B cell (primary cell): ENCODE data around the gene RAP1GDS1. TPM values are rescaled to one million over a fixed set of nuclear protein-coding genes. Genes with fewer than 3 reads are reported as not detected.

Source experiments
- ATAC-seq: fragments of 200-7000 bp; cut with Tn5 transposase; one replicate; pipeline ENCODE4 v1.10.0; 2021; ENCODE audit warnings: low read depth, mild to moderate bottlenecking, moderate number of reproducible peaks, moderate library complexity
- CTCF ChIA-PET: fragments of 350-600 bp; sonication (Branson Sonifier 250); formaldehyde crosslinking; loops from one replicate; lab custom pipeline; 2021; ENCODE audit warnings: antibody characterized with exemption, inconsistent platforms; lab: Charles Lee
- POLR2A ChIA-PET: fragments of 350-600 bp; sonication (Branson Sonifier 250); formaldehyde crosslinking; loops from one replicate; lab custom pipeline; 2021; ENCODE audit warnings: antibody characterized with exemption; lab: Charles Lee
- DNase-seq: peaks from one replicate; pipeline ENCODE4 v3.0.0; 2013
- H2AFZ ChIP-seq: 2 replicates; pipeline ENCODE4 v1.6.1; 2012; ENCODE audit warnings: mild to moderate bottlenecking, low read depth, low read length; ENCODE audit not compliant: insufficient read depth, poor library complexity, severe bottlenecking
- H3K27ac ChIP-seq, 2 donors: 1 replicate in 1 of 2; 2 replicates in 1 of 2; pipeline ENCODE4 v1.5.1; 2012 to 2013; ENCODE audit warnings: low read length in 2 of 2, mild to moderate bottlenecking in 2 of 2, moderate library complexity in 1 of 2
- H3K27me3 ChIP-seq, 4 experiments: fragments of 200-600 bp in 1 of 4; sonication (generic) in 1 of 4; replicated peaks in 1 of 4; 1 replicate in 2 of 4; 2 replicates in 2 of 4; pipeline versions ENCODE4 v1.6.1 to v1.7.0; 2013 to 2016; ENCODE audit warnings: low read length in 3 of 4, mild to moderate bottlenecking in 2 of 4, mixed read lengths in 1 of 4, moderate library complexity in 1 of 4; ENCODE audit not compliant: insufficient read depth in 4 of 4, control insufficient read depth in 3 of 4; ENCODE audit errors: control extremely low read depth in 1 of 4
- H3K36me3 ChIP-seq, 2 experiments: replicated peaks in 1 of 2; 1 replicate in 1 of 2; 2 replicates in 1 of 2; pipeline versions ENCODE4 v1.6.1 to v1.7.1; 2013; ENCODE audit warnings: low read length in 1 of 2; ENCODE audit not compliant: insufficient read depth in 2 of 2, control insufficient read depth in 1 of 2; ENCODE audit errors: control extremely low read depth in 1 of 2, extremely low read depth in 1 of 2
- H3K4me1 ChIP-seq, 2 donors: fragments of 200-600 bp in 1 of 2; sonication (generic) in 1 of 2; 1 replicate in 1 of 2; 2 replicates in 1 of 2; pipeline versions ENCODE4 v1.5.1 to v1.6.1; 2013 to 2017; ENCODE audit warnings: low read length in 2 of 2; ENCODE audit not compliant: control insufficient read depth in 2 of 2, insufficient read depth in 2 of 2
- H3K4me2 ChIP-seq: replicated peaks from 2 replicates; pipeline ENCODE3; 2012; ENCODE audit warnings: mild to moderate bottlenecking, low read depth, low read length; ENCODE audit not compliant: poor library complexity, severe bottlenecking
- H3K4me3 ChIP-seq, 5 experiments: fragments of 200-600 bp in 1 of 5; sonication (generic) in 1 of 5; 1 replicate in 3 of 5; 2 replicates in 2 of 5; pipeline versions ENCODE4 v1.5.1 to v1.7.0; 2011 to 2016; ENCODE audit warnings: low read length in 4 of 5, mild to moderate bottlenecking in 4 of 5, low read depth in 2 of 5, control low read depth in 1 of 5, moderate library complexity in 1 of 5; ENCODE audit not compliant: insufficient read depth in 1 of 5; ENCODE audit errors: control extremely low read depth in 1 of 5, extremely low read depth in 1 of 5
- H3K79me2 ChIP-seq: fragments of 200-600 bp; sonication (generic); one replicate; pipeline ENCODE4 v1.6.0; 2016; ENCODE audit warnings: low read length; ENCODE audit not compliant: control insufficient read depth, insufficient read depth
- H3K9ac ChIP-seq: fragments of 200-600 bp; sonication (generic); 2 replicates; pipeline ENCODE4 v1.6.1; 2017; ENCODE audit warnings: mild to moderate bottlenecking, low read length, moderate library complexity
- H3K9me3 ChIP-seq, 3 donors: one replicate each; pipeline versions ENCODE4 v1.6.1 to v1.7.1; 2013; ENCODE audit warnings: low read length in 2 of 3; ENCODE audit not compliant: control insufficient read depth in 2 of 3, insufficient read depth in 1 of 3; ENCODE audit errors: control extremely low read depth in 1 of 3
- H4K20me1 ChIP-seq: 2 replicates; pipeline ENCODE4 v1.6.0; 2012; ENCODE audit warnings: mild to moderate bottlenecking, low read length; ENCODE audit not compliant: insufficient read depth, control insufficient read depth, poor library complexity, severe bottlenecking
- H3K27ac Mint-ChIP-seq: one replicate; pipeline ENCODE4 v1.8.0; 2021; ENCODE audit warnings: mixed read lengths
- H3K27me3 Mint-ChIP-seq: one replicate; pipeline ENCODE4 v1.8.0; 2021; ENCODE audit warnings: mixed read lengths
- H3K4me1 Mint-ChIP-seq: one replicate; pipeline ENCODE4 v1.8.0; 2021; ENCODE audit warnings: mixed read lengths
- H3K4me3 Mint-ChIP-seq: one replicate; pipeline ENCODE4 v1.8.0; 2021; ENCODE audit warnings: mixed read lengths
- H3K9me3 Mint-ChIP-seq: one replicate; pipeline ENCODE4 v1.8.0; 2022; ENCODE audit warnings: mixed read lengths; ENCODE audit not compliant: insufficient read depth
- CTCF ChIP-seq: fragments of 200-600 bp; IDR thresholded peaks from one replicate; pipeline ENCODE4 v1.8.0; 2022; ENCODE audit warnings: antibody characterized with exemption, mild to moderate bottlenecking
- EZH2 ChIP-seq: IDR thresholded peaks from 2 replicates; pipeline ENCODE4 v1.6.1; 2012; ENCODE audit warnings: borderline replicate concordance, low read depth, mild to moderate bottlenecking, moderate library complexity, low read length; ENCODE audit not compliant: insufficient read depth, poor library complexity, severe bottlenecking
- WGBS: methylation state at CpG from one replicate; pipeline ENCODE4 v1.1.5; 2013; ENCODE audit warnings: missing lambda C conversion rate; ENCODE audit not compliant: insufficient coverage; 5-methylcytosine and 5-hydroxymethylcytosine counted together
- intact Hi-C: fragments of 100-400 bp; cut with micrococcal nuclease; formaldehyde crosslinking; loops from one replicate; pipeline ENCODE4 v1.10.0; 2022
- polyA plus RNA-seq: library from polyadenylated mRNA; depleted of rRNA; stranded (reverse); fragments of >200 nt; gene quantifications from 2 replicates; pipeline ENCODE4 v1.2.3, GENCODE V29; 2012
- total RNA-seq, 2 donors: library from RNA; stranded (reverse); fragments of 120-200 nt in 1 of 2; gene quantifications; 1 replicate in 1 of 2; 2 replicates in 1 of 2; pipeline versions ENCODE4 v1.2.3 to v1.2.4, GENCODE V29; 2013 to 2022

The RAP1GDS1 gene
- total and polyA plus RNA-seq, 2 donors (not counting 1 experiment from before 2014, with no cell fraction given): 23.6 to 66.3 TPM

- CTCF ChIA-PET: no interaction called here
- H3K4me1 Mint-ChIP-seq: no peaks in the 10 kb centered on the region
- Histone ChIP-seq H3K4me3 (no peak overlapping the region), H3K9me3 (peaks cover 0 to 3% (median 0%) of the 10 kb centered on the region in 3 donors), H2AFZ (no peak overlapping the region), H3K79me2 (no peaks in the 10 kb centered on the region), H4K20me1 (no peaks in the 10 kb centered on the region), H3K27me3 (no peaks in the 10 kb centered on the region), H3K27ac (no peak overlapping the region), H3K9ac (no peak overlapping the region), H3K36me3 (no peaks in the 10 kb centered on the region), H3K4me2 (no peak overlapping the region), H3K4me1 (no peaks in the 10 kb centered on the region)
- H3K4me3 Mint-ChIP-seq: no peak overlapping the region
- TF ChIP-seq CTCF (no peak), EZH2 (no peak)
- H3K27ac Mint-ChIP-seq: no peak overlapping the region
- POLR2A ChIA-PET: no interaction called here
- H3K9me3 Mint-ChIP-seq: no peaks in the 10 kb centered on the region
- peaks cover 21% of the 10 kb centered on the region for H3K27me3 Mint-ChIP-seq
- ATAC-seq (no peak), DNase-seq (no peak)
- no CpG with 5 or more reads among the region's 2 CpGs for WGBS
- intact Hi-C loops: no loop called here
These were observed 18.6 kb upstream of the RAP1GDS1 start for GRCh38 chr4:98242538-98242937.

GRCh38 chr4:98245226-98245625 is 16.0 kb upstream of the RAP1GDS1 start:
- ATAC-seq: no peak
- no peaks in the 10 kb centered on the region for H3K27me3 ChIP-seq
- peaks cover 0 to 3% (median 0%) of the 10 kb centered on the region in 3 donors for H3K9me3 ChIP-seq
- TF ChIP-seq CTCF (no peak), EZH2 (no peak)
- no peaks in the 10 kb centered on the region for H3K4me1 ChIP-seq
- no peaks in the 10 kb centered on the region for H3K36me3 ChIP-seq
- intact Hi-C loops: no loop called here
- Mint-ChIP-seq H3K4me3 (no peak overlapping the region), H3K27me3 (peaks cover 15% of the 10 kb centered on the region), H3K27ac (no peak overlapping the region), H3K4me1 (no peaks in the 10 kb centered on the region), H3K9me3 (no peaks in the 10 kb centered on the region)
- H3K4me2 ChIP-seq: no peak overlapping the region
- no peaks in the 10 kb centered on the region for H4K20me1 ChIP-seq
- no peak overlapping the region for H2AFZ ChIP-seq
- CTCF ChIA-PET: no interaction called here
- no peaks in the 10 kb centered on the region for H3K79me2 ChIP-seq
- WGBS: 90% methylated on average over 2 of the region's 4 CpGs
- DNase-seq: no peak
- no peak overlapping the region for H3K4me3 ChIP-seq
- POLR2A ChIA-PET: no interaction called here
- H3K27ac ChIP-seq: no peak overlapping the region
- no peak overlapping the region for H3K9ac ChIP-seq
